GM12864 (cell line): Measurements from ENCODE around the gene SMC5.

Source experiments
- DNase-seq: peaks from one replicate; pipeline ENCODE4 v3.0.0-alpha.2; 2011; ENCODE audit warnings: low read depth
- H3K4me3 ChIP-seq: 2 replicates; pipeline ENCODE4 v1.5.1; 2011; ENCODE audit warnings: mild to moderate bottlenecking, low read depth, low read length, control low read depth
- CTCF ChIP-seq: IDR thresholded peaks from 2 replicates; pipeline ENCODE4 v1.5.1; 2011; ENCODE audit warnings: low read depth, mild to moderate bottlenecking, moderate library complexity, low read length, control low read depth, inconsistent platforms; ENCODE audit errors: missing control alignments

Gene SMC5

GRCh38 chr9:70257502-70257901 is 1.3 kb upstream of the SMC5 start:
- no peak for DNase-seq
- no peak for TF ChIP-seq CTCF
- H3K4me3 ChIP-seq: no peak overlapping the region; the same call in 1 of the 2 replicates

- peak; percentile 33 for DNase-seq
- H3K4me3 ChIP-seq: peak overlapping the region; percentile 97
- TF ChIP-seq CTCF: no peak
Measured at GRCh38 chr9:70257991-70258691, 637 bp upstream of the SMC5 start.

- no peak for TF ChIP-seq CTCF
- H3K4me3 ChIP-seq: peak overlapping the region; percentile 97
- DNase-seq: no peak
Measured at GRCh38 chr9:70259512-70259802, 679 bp downstream of the SMC5 start.

- no peak for TF ChIP-seq CTCF
- peak overlapping the region; percentile 97 for H3K4me3 ChIP-seq
- DNase-seq: no peak
Measured at GRCh38 chr9:70260007-70260443, 1.2 kb downstream of the SMC5 start.

DNA sequence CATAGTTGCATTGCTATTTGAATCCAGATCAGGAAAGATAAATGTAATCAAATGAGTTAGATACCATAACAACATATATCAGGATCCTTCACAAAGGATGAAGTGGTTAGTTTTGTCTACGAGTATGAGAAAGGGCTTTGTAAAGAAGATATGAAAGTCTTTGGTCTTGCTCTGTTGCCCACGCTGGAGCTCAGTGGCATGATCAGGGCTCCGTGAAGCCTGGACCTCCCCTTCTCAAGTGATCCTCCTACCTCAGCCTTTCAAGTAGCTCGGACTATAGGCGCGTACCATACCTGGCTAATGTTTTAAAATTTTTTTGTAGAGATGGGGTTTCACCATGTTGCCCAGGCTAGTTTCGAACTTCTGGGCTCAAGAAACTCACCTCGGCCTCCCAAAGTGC is 1.8 kb downstream of the SMC5 start:
- H3K4me3 ChIP-seq: peak overlapping the region; percentile 97; the same call in 1 of the 2 replicates
- TF ChIP-seq CTCF: no peak
- peak; percentile 38 for DNase-seq

GRCh38 chr9:70261131-70261870 is 2.5 kb downstream of the SMC5 start:
- no peak for TF ChIP-seq CTCF
- no peak for DNase-seq
- H3K4me3 ChIP-seq: no peak overlapping the region
